Tibial nerve (tissue), 4 donors: ENCODE measurements around the gene GABBR2.

Experiments used
- EP300 ChIP-seq, 2 donors: sonication (generic); formaldehyde crosslinking; IDR thresholded peaks; one replicate each; pipeline ENCODE4 v1.6.1; 2017; ENCODE audit warnings: antibody characterized with exemption in 2 of 2, mild to moderate bottlenecking in 1 of 2
- POLR2A ChIP-seq, 2 donors: fragments of 450-650 bp; IDR thresholded peaks; one replicate each; pipeline ENCODE4 v1.6.1; 2017; ENCODE audit warnings: antibody characterized with exemption in 2 of 2, mild to moderate bottlenecking in 2 of 2, moderate library complexity in 2 of 2
- TF ChIP-seq, protein P1 (sequence below), 5 experiments: fragments of 200-600 bp in 3 of 5; fragments of 450-650 bp in 2 of 5; sonication (generic) in 3 of 5; IDR thresholded peaks; one replicate each; pipeline ENCODE4 v1.5.1; 2016 to 2019; ENCODE audit warnings: antibody characterized with exemption in 5 of 5, mild to moderate bottlenecking in 3 of 5, moderate library complexity in 2 of 5

DNA sequence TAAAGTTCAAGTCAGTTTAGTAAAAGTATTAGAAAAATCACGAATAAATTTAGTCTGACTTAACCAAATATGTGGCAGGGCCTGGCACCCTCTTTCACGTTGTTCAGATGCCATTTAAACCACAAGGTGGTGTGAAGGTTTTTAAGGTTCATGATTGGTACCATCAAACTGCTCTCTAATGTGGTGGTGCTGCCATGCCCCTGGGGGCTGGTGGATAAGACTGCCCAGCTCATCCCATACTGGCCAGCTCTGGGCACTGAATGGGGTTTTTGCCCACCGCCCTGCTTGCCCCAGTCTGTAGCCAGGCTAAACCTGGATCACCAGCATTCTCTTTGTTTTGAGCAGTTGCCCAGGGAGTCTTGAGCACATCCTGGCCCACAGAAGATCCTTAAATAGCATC, 159.3 kb downstream of the GABBR2 start:
- TF ChIP-seq, protein P1, sequence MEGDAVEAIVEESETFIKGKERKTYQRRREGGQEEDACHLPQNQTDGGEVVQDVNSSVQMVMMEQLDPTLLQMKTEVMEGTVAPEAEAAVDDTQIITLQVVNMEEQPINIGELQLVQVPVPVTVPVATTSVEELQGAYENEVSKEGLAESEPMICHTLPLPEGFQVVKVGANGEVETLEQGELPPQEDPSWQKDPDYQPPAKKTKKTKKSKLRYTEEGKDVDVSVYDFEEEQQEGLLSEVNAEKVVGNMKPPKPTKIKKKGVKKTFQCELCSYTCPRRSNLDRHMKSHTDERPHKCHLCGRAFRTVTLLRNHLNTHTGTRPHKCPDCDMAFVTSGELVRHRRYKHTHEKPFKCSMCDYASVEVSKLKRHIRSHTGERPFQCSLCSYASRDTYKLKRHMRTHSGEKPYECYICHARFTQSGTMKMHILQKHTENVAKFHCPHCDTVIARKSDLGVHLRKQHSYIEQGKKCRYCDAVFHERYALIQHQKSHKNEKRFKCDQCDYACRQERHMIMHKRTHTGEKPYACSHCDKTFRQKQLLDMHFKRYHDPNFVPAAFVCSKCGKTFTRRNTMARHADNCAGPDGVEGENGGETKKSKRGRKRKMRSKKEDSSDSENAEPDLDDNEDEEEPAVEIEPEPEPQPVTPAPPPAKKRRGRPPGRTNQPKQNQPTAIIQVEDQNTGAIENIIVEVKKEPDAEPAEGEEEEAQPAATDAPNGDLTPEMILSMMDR (IDR thresholded peaks at IDR 0.05) = no peak
- no peak for TF ChIP-seq EP300 (IDR thresholded peaks at IDR 0.05)
- TF ChIP-seq POLR2A (IDR thresholded peaks at IDR 0.05) = no peak
